ENCODE results near the gene RBBP7.
"Not testable (repeated sequence)": the region's sequence is repeated elsewhere in the genome, so short reads cannot be mapped to it uniquely, and the experiment has no call there.

RBBP7 gene

DNA sequence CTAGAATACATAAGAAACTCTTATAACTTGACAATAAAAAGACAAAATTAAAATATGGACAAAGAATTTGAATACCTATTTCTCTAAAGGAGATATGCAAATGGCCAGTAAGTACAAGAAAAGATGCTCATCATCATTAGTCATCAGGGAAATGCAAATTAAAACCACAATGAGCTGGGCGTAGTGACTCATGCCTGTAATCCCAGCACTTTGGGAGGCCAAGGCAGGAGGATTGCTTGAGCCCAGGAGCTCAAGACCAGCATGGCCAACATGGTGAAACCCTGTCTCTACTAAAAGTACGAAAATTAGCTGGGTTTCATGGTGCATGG, 14.1 kb downstream of the RBBP7 start:
- H3K27ac ChIP-seq (ENCODE audit: low read length); H3K9me3 ChIP-seq (ENCODE audit: control insufficient read depth, low read depth, low read length); H3K27me3 ChIP-seq (ENCODE audit: control insufficient read depth, insufficient read depth, low read length); H3K9ac ChIP-seq (ENCODE audit: low read length); H3K4me1 ChIP-seq (ENCODE audit: control insufficient read depth, low read depth, low read length); H3K4me3 ChIP-seq (ENCODE audit: low read length): not testable (repeated sequence)
- peaks cover 93% of the 10 kb centered on the region for H3K36me3 ChIP-seq (ENCODE audit: control insufficient read depth, low read depth, low read length)

DNA sequence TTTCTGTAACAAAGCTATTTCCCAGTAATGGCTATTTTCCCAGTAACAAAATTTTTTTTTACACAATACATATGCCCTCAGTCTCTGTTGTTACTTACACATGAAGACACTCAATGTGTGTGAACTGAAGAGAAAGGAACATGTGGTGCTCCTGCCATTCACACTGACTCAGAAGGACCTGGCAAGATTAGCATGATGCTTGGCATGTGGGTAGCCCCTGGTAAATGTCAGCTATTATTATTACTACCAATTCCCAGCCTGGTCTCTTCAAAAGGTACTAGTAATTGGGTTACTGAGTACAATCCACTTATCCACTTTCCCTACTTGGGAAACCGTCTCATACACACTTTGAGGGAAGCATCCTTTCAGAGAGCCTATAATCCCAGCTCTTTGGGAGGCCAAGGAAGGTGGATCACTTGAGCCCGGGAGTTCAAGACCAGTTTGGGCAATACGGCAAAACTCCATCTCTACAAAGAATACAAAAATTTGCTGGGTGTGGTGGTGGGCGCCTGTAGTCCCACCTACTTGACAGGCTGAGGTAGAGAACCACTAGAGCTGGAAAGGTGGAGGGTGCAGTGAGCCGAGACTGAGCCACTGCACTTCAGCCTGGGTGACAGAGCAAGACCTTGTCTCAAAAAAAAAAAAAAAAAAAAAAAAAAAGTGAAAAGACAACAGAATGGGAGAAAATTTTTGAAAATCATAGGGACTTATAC, 14.6 kb downstream of the RBBP7 start:
- H3K36me3 ChIP-seq (ENCODE audit: control insufficient read depth, low read depth, low read length), result peaks cover 94% of the 10 kb centered on the region
- no peaks in the 10 kb centered on the region for H3K9me3 ChIP-seq (ENCODE audit: control insufficient read depth, low read depth, low read length)
- no peak overlapping the region for H3K9ac ChIP-seq (ENCODE audit: low read length)
- H3K27me3 ChIP-seq (ENCODE audit: control insufficient read depth, insufficient read depth, low read length), result no peaks in the 10 kb centered on the region
- no peak overlapping the region for H3K27ac ChIP-seq (ENCODE audit: low read length)
- H3K4me1 ChIP-seq (ENCODE audit: control insufficient read depth, low read depth, low read length), result no peaks in the 10 kb centered on the region
- H3K4me3 ChIP-seq (ENCODE audit: low read length), result no peak overlapping the region

DNA sequence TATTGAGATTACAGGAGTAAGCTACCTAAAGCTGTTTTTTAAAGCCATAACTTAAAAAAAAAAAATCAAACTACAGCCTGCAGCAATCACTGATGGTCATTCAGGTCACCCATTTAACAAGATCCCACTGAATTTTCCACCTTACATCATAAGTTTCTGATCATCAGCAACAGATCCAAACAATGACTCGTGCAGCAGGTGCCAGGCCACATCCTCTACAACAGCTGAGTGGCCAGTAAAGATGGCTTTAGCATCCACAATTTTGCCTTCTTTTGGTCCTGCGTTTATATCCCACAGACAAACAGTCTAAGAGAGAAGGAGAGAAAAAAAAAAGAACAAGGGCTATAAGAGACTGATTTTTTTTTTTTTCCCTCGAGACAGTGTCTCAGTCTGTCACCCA, 16.6 kb downstream of the RBBP7 start:
- Histone ChIP-seq H3K27ac (ENCODE audit: low read length) (no peak overlapping the region), H3K4me1 (ENCODE audit: control insufficient read depth, low read depth, low read length) (no peaks in the 10 kb centered on the region), H3K36me3 (ENCODE audit: control insufficient read depth, low read depth, low read length) (peaks cover 98% of the 10 kb centered on the region), H3K4me3 (ENCODE audit: low read length) (no peak overlapping the region), H3K9me3 (ENCODE audit: control insufficient read depth, low read depth, low read length) (no peaks in the 10 kb centered on the region), H3K9ac (ENCODE audit: low read length) (no peak overlapping the region), H3K27me3 (ENCODE audit: control insufficient read depth, insufficient read depth, low read length) (no peaks in the 10 kb centered on the region)

- H3K27me3 ChIP-seq (ENCODE audit: control insufficient read depth, insufficient read depth, low read length), result no peaks in the 10 kb centered on the region
- no peaks in the 10 kb centered on the region for H3K9me3 ChIP-seq (ENCODE audit: control insufficient read depth, low read depth, low read length)
- H3K9ac ChIP-seq (ENCODE audit: low read length), result no peak overlapping the region
- H3K27ac ChIP-seq (ENCODE audit: low read length), result no peak overlapping the region
- no peaks in the 10 kb centered on the region for H3K4me1 ChIP-seq (ENCODE audit: control insufficient read depth, low read depth, low read length)
- H3K36me3 ChIP-seq (ENCODE audit: control insufficient read depth, low read depth, low read length), result peaks cover 98% of the 10 kb centered on the region
- H3K4me3 ChIP-seq (ENCODE audit: low read length), result no peak overlapping the region
Measured at GRCh38 chrX:16852617-16853179, 17.5 kb downstream of the RBBP7 start.

- Histone ChIP-seq H3K27me3 (ENCODE audit: control insufficient read depth, insufficient read depth, low read length) (no peaks in the 10 kb centered on the region), H3K9me3 (ENCODE audit: control insufficient read depth, low read depth, low read length) (no peaks in the 10 kb centered on the region), H3K27ac (ENCODE audit: low read length) (no peak overlapping the region), H3K9ac (ENCODE audit: low read length) (no peak overlapping the region), H3K4me3 (ENCODE audit: low read length) (no peak overlapping the region), H3K36me3 (ENCODE audit: control insufficient read depth, low read depth, low read length) (peaks cover 97% of the 10 kb centered on the region), H3K4me1 (ENCODE audit: control insufficient read depth, low read depth, low read length) (no peaks in the 10 kb centered on the region)
Measured at GRCh38 chrX:16851827-16852226, 18.3 kb downstream of the RBBP7 start.

DNA sequence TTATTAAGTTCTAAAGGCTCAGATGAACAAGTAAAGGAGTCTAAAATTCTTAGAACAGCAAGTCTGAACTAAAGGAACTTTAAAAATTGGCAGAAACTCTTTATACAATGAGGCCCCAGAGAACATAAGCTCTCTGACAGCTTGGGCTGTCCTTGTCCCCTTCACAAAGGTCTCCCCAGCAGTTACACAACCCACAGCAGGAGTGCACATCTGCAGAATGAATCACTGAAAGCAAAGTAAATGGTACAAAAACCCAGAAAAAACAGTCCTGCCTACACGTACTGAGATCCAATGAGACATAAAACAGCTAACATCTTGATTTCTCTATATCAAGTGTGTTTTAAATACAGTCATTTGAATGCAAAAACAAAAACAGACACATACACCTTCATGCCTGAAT, 18.7 kb downstream of the RBBP7 start:
- Histone ChIP-seq H3K27ac (ENCODE audit: low read length) (no peak overlapping the region), H3K9ac (ENCODE audit: low read length) (no peak overlapping the region), H3K4me1 (ENCODE audit: control insufficient read depth, low read depth, low read length) (no peaks in the 10 kb centered on the region), H3K9me3 (ENCODE audit: control insufficient read depth, low read depth, low read length) (no peaks in the 10 kb centered on the region), H3K36me3 (ENCODE audit: control insufficient read depth, low read depth, low read length) (peaks cover 97% of the 10 kb centered on the region), H3K27me3 (ENCODE audit: control insufficient read depth, insufficient read depth, low read length) (no peaks in the 10 kb centered on the region), H3K4me3 (ENCODE audit: low read length) (no peak overlapping the region)

GRCh38 chrX:16848541-16848940, 21.6 kb downstream of the RBBP7 start:
- Histone ChIP-seq H3K27me3 (ENCODE audit: control insufficient read depth, insufficient read depth, low read length) (no peaks in the 10 kb centered on the region), H3K27ac (ENCODE audit: low read length) (no peak overlapping the region), H3K4me3 (ENCODE audit: low read length) (no peak overlapping the region), H3K9ac (ENCODE audit: low read length) (no peak overlapping the region), H3K4me1 (ENCODE audit: control insufficient read depth, low read depth, low read length) (peaks cover 5% of the 10 kb centered on the region), H3K9me3 (ENCODE audit: control insufficient read depth, low read depth, low read length) (no peaks in the 10 kb centered on the region), H3K36me3 (ENCODE audit: control insufficient read depth, low read depth, low read length) (peaks cover 98% of the 10 kb centered on the region)

GRCh38 chrX:16845686-16846085, 24.5 kb downstream of the RBBP7 start:
- Histone ChIP-seq H3K9me3 (ENCODE audit: control insufficient read depth, low read depth, low read length) (no peaks in the 10 kb centered on the region), H3K4me3 (ENCODE audit: low read length) (no peak overlapping the region), H3K36me3 (ENCODE audit: control insufficient read depth, low read depth, low read length) (peaks cover 97% of the 10 kb centered on the region)

GRCh38 chrX:16843208-16843909, 26.8 kb downstream of the RBBP7 start:
- Histone ChIP-seq H3K36me3 (ENCODE audit: control insufficient read depth, low read depth, low read length) (peaks cover 94% of the 10 kb centered on the region), H3K9me3 (ENCODE audit: control insufficient read depth, low read depth, low read length) (no peaks in the 10 kb centered on the region), H3K4me1 (ENCODE audit: control insufficient read depth, low read depth, low read length) (peaks cover 24% of the 10 kb centered on the region), H3K9ac (ENCODE audit: low read length) (no peak overlapping the region), H3K27me3 (ENCODE audit: control insufficient read depth, insufficient read depth, low read length) (no peaks in the 10 kb centered on the region), H3K27ac (ENCODE audit: low read length) (no peak overlapping the region), H3K4me3 (ENCODE audit: low read length) (no peak overlapping the region)

More at GRCh38 chrX:16845686-16846085, 24.5 kb downstream of the RBBP7 start:
- Histone ChIP-seq H3K9ac (ENCODE audit: low read length) (no peak overlapping the region), H3K27ac (ENCODE audit: low read length) (no peak overlapping the region), H3K27me3 (ENCODE audit: control insufficient read depth, insufficient read depth, low read length) (no peaks in the 10 kb centered on the region), H3K4me1 (ENCODE audit: control insufficient read depth, low read depth, low read length) (peaks cover 15% of the 10 kb centered on the region)

DNA sequence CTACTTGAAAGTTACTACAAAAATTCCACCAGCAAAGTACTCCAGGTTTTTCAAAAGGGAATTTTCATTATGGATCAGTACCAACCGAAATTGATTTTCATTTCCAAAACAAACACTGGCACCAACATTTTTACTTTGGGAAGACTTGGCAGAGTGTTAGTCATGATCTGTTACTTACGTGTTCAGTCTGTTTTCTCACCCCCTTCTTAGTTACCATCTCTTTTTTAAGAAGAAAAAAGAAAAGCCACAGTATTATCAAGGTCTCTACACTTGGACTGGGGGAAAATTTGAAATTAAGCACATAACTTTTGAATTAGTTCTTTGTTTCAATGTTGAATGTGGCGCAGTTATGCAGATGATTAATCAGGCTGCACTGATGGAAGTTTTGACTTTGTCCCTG, 27.5 kb downstream of the RBBP7 start:
- no peaks in the 10 kb centered on the region for H3K27me3 ChIP-seq (ENCODE audit: control insufficient read depth, insufficient read depth, low read length)
- H3K4me3 ChIP-seq (ENCODE audit: low read length), result no peak overlapping the region
- no peaks in the 10 kb centered on the region for H3K9me3 ChIP-seq (ENCODE audit: control insufficient read depth, low read depth, low read length)
- H3K36me3 ChIP-seq (ENCODE audit: control insufficient read depth, low read depth, low read length), result peaks cover 94% of the 10 kb centered on the region
- no peak overlapping the region for H3K27ac ChIP-seq (ENCODE audit: low read length)
- peaks cover 24% of the 10 kb centered on the region for H3K4me1 ChIP-seq (ENCODE audit: control insufficient read depth, low read depth, low read length)
- H3K9ac ChIP-seq (ENCODE audit: low read length), result no peak overlapping the region

DNA sequence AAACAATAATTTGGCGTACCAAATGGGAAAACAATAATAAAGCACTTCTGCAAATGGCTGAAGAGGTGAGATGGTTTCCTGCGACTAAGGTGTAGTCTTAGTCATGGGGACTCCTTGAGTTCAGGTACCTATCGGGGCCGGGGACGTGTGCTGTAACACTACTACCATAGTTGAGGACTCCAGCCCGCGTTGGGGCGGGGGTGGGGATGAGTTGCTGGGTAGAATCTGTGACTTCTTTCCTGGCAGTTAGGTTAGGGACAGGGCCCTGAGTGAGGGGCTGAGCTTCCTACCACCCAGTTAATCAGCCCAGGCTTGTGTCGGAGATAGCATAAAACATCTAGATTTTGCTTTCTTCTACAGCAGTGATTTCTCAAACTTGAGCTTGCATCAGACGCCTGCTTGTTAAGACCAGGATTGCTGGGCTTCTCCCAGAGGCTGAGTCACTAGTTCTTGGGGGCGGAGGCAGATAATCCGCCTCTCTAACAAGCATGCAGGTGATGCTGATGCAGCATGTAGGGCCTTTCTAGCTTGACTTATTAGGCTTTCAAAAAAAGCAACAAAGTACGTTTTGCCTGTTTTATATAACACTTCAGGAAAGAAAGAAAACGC, 30.2 kb downstream of the RBBP7 start:
- Histone ChIP-seq H3K9me3 (ENCODE audit: control insufficient read depth, low read depth, low read length) (no peaks in the 10 kb centered on the region), H3K4me1 (ENCODE audit: control insufficient read depth, low read depth, low read length) (peaks cover 24% of the 10 kb centered on the region), H3K4me3 (ENCODE audit: low read length) (no peak overlapping the region), H3K27me3 (ENCODE audit: control insufficient read depth, insufficient read depth, low read length) (no peaks in the 10 kb centered on the region), H3K27ac (ENCODE audit: low read length) (no peak overlapping the region), H3K36me3 (ENCODE audit: control insufficient read depth, low read depth, low read length) (peaks cover 93% of the 10 kb centered on the region), H3K9ac (ENCODE audit: low read length) (no peak overlapping the region)
